HG03571 (cell line): ENCODE data around the gene RECQL5.

ENCODE experiments used
- ATAC-seq: cut with Tn5 transposase; IDR thresholded peaks from one replicate; pipeline ENCODE4 v1.9.1; 2021; ENCODE audit not compliant: unreplicated experiment

Gene RECQL5

GRCh38 chr17:75619506-75620431 lies 47.2 kb downstream of the RECQL5 start:
- no peak for ATAC-seq

GRCh38 chr17:75617675-75618074 lies 49.3 kb downstream of the RECQL5 start:
- no peak for ATAC-seq

- ATAC-seq = no peak
Observed at GRCh38 chr17:75617218-75617617, 49.7 kb downstream of the RECQL5 start.

GRCh38 chr17:75616521-75617122 lies 50.3 kb downstream of the RECQL5 start:
- no peak for ATAC-seq

DNA sequence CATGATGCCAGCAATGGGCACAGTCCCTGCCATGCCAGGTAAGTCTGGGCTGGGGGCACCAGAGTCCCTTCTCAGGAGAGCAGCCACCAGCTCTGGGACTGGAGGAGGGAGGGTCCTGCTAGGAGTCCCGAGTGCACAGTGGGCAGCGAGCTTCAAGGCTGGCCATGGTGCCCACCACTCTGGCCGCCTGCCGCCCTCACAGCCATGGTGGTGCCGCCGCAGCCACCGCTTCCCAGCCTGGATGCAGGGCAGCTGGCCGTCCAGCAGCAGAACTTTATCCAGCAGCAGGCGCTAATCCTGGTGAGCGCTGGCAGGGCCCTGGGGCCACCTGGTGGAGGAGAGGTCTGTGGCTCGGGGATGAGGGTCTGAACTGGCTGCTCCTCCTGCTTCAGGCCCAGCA lies 51.7 kb downstream of the RECQL5 start:
- ATAC-seq = no peak

GRCh38 chr17:75614556-75615270 lies 52.2 kb downstream of the RECQL5 start:
- no peak for ATAC-seq

DNA sequence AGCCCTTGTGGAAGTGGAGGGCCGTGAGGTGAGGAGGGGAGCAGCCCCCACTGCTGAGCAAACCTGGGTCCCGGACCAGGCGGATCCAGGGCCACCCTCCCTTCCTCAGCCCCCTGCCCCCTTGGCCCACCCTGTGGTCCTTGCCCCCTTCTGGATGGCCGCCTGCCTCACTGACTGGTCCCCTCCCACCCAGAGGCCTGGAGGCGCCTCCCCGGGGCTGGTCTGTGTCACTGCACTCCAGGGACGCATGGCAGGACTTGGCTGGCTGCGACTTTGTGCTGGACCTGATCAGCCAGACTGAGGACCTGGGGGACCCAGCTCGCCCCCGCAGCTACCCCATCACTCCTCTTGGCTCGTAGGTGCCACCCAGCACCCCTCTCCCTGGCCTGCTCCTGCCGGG lies 52.9 kb downstream of the RECQL5 start:
- ATAC-seq = no peak

- no peak for ATAC-seq
Observed at GRCh38 chr17:75612906-75613626, 53.9 kb downstream of the RECQL5 start.

GRCh38 chr17:75611851-75612429 lies 55.0 kb downstream of the RECQL5 start:
- ATAC-seq = no peak

GRCh38 chr17:75610103-75610984 lies 56.6 kb downstream of the RECQL5 start:
- ATAC-seq = no peak

DNA sequence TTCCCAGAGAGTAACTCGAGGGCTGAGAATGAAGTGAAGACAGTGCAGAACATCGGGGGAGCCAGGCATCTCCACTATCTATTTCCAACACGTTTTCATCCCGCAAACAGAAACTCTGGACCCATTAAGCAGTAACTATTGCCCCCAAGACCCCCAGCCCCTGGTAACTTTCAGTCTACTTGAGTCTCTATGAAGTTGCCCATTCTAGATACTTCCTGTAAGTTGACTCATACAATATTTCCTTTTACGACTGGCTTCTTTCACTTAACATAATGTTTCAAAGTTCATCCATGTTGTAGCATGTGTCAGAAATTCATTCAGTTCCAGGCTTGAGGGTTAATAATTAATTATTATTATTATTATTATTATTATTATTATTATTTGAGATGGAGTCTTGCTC lies 59.9 kb downstream of the RECQL5 start:
- no peak for ATAC-seq

DNA sequence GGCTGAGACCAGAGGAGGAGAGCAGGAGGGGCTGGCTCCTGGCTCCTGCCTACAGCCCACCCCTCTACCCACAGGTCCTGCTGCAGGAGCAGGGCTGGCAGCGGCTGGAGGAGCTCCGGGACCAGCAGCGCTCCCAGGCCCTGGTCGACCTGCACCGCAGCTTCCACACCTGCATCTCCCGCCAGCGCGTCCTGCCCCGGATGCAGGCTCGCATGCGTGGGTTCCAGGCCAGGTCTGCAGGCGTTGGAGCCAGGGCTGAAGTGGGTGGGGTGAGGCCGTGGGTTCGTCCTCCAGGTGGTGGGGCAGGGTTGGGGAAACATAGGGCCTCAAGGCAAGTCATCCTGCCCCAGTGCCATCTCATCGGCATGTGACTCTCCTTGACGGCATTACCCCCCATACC lies 61.2 kb downstream of the RECQL5 start:
- ATAC-seq = no peak

- no peak for ATAC-seq
Observed at GRCh38 chr17:75604034-75604695, 62.8 kb downstream of the RECQL5 start.

GRCh38 chr17:75603123-75603522 lies 63.8 kb downstream of the RECQL5 start:
- ATAC-seq = no peak

DNA sequence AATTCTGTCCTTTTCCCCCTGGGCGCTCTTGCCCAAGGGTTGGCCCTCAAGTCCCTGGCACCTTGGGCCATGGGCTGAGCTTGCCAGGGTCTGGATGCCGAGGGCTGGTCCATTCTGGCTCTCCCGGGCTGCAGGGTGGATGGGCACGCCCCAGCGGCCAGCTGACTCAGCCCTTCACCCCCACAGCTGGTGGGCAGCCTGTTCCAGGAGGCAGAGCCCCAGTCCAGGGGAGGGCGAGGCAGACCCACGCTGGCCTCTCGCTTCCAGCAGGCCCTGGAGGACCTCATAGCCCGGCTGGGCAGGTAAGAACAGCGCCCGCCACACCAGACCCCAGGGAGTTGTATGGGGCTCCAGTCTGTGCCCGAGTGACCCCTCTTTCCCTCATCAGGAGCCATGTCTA lies 64.3 kb downstream of the RECQL5 start:
- no peak for ATAC-seq

DNA sequence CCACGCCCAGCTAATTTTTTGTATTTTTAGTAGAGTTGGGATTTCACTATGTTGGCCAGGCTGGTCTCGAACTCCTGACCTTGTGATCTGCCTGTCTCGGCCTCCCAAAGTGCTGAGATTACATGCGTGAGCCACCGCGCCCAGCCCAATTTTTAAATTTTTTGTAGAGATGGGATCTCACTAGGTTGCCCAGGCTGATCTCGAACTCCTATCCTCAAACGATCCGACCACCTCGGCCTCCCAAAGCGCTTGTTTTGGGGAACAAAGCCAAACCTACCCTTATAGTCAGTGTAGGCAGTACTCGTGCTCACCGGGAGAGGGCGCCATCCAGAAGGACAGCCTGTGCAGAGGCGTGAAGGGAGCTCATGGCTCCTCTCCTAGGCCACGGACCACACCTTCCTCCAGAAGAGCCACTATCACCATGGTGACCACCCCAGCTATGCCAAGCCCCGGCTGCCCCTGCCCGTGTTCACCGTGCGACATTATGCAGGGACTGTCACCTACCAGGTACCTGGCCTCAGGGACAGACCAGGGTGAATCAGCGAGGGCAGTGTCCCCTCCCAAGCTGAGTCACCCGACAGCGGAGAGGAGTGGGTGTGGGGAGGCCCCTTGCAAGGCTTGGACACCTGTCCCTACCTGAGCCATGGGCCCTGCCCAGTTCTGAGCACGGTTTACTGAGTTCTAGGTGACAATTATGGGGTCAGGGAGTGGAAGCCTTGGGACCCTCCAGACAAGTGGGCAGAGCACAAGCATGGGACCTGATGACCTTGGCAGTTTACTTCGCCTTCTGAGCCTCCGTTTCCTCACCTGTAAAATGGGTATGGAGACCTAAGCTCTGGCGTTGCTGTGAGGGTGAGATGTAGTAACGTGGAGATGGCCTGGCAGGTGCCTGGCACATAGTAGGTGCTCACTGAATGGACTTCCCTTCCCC lies 65.6 kb downstream of the RECQL5 start:
- ATAC-seq = no peak

DNA sequence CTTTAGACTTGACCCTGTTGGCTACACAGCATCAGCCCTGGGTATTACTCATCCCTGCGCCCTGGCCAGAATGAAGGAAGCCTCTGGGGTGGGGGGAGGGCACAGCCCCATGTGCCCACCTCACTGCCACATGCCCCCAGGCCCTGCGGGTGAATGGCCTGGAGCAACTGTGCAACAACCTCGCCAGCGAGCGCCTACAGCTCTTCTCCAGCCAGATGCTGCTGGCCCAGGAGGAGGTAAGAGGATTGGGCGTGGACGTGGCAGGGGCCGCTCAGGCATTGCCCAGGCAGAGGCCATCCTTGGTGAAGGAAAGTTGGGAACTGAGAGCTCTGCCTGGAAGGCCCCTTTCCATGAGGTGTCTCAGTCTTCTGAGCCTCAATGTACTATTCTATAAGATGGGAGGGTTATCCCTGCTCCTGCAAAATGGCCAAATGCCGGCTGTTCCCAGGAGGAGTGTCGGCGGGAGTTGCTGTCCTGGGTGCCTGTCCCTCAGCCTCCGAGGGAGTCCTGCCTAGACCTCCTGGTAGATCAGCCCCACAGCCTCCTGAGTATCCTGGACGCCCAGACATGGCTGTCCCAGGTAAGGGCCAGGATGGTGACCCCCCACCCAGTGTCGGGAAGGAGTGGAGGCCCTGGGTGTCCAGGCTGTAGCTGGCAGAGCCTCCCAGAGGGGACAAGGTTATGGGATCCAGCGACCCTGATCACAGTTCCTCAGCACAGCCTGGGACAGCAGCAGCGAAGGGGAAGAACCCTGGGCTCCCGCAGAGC lies 70.5 kb downstream of the RECQL5 start:
- ATAC-seq = no peak
